Cardiac fibroblast (primary cell): ENCODE results near the gene LEFTY1.
"Not testable (repeated sequence)": the region's sequence is repeated elsewhere in the genome, so short reads cannot be mapped to it uniquely, and the experiment has no call there.

Experiments
- DNase-seq, 2 donors: peaks; one replicate each; pipeline versions ENCODE4 v3.0.0 to v3.0.0-alpha.2; 2010; ENCODE audit warnings: low read depth in 2 of 2
- H3K4me3 ChIP-seq, 2 donors: replicated peaks in 1 of 2; 1 replicate in 1 of 2; 2 replicates in 1 of 2; pipeline ENCODE4 v1.5.1; 2011; ENCODE audit warnings: low read depth in 2 of 2, low read length in 2 of 2, mild to moderate bottlenecking in 2 of 2, moderate library complexity in 1 of 2
- TF ChIP-seq, protein P1 (sequence below): IDR thresholded peaks from one replicate; pipeline ENCODE4 v1.5.1; 2011; ENCODE audit warnings: low read depth, mild to moderate bottlenecking, low read length, inconsistent platforms

Gene LEFTY1

DNA sequence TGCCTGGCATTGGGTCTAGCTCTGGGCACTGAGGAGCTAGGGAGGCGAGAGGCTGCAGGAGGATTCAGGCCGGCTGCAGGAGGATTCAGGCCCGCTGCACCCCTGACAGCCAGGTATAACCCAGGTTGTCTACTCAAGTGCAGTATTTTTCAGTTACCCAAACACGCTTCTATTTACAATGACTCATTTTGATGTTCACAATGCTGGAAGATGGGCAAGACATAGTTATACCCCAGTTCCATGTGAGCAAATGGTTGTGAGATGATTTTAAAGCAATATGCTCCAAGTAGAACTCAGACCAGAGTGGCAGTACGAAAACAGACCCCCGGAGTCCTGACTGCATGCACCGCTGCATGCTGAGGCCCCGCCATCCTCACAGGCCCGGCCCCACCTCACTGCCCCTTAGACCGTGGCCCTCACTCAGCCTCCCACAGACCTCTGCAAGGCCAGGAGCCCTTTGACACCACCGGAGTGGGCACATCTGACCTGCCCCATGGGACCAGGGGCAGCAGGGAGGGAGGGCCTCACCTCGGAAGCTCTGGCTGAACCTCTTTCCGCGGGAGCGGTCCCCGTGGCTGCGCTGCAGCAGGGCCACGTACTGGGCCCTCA is 553 bp downstream of the LEFTY1 start:
- H3K4me3 ChIP-seq = no peak overlapping the region
- TF ChIP-seq, protein P1, sequence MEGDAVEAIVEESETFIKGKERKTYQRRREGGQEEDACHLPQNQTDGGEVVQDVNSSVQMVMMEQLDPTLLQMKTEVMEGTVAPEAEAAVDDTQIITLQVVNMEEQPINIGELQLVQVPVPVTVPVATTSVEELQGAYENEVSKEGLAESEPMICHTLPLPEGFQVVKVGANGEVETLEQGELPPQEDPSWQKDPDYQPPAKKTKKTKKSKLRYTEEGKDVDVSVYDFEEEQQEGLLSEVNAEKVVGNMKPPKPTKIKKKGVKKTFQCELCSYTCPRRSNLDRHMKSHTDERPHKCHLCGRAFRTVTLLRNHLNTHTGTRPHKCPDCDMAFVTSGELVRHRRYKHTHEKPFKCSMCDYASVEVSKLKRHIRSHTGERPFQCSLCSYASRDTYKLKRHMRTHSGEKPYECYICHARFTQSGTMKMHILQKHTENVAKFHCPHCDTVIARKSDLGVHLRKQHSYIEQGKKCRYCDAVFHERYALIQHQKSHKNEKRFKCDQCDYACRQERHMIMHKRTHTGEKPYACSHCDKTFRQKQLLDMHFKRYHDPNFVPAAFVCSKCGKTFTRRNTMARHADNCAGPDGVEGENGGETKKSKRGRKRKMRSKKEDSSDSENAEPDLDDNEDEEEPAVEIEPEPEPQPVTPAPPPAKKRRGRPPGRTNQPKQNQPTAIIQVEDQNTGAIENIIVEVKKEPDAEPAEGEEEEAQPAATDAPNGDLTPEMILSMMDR = no peak
- no peak for DNase-seq

DNA sequence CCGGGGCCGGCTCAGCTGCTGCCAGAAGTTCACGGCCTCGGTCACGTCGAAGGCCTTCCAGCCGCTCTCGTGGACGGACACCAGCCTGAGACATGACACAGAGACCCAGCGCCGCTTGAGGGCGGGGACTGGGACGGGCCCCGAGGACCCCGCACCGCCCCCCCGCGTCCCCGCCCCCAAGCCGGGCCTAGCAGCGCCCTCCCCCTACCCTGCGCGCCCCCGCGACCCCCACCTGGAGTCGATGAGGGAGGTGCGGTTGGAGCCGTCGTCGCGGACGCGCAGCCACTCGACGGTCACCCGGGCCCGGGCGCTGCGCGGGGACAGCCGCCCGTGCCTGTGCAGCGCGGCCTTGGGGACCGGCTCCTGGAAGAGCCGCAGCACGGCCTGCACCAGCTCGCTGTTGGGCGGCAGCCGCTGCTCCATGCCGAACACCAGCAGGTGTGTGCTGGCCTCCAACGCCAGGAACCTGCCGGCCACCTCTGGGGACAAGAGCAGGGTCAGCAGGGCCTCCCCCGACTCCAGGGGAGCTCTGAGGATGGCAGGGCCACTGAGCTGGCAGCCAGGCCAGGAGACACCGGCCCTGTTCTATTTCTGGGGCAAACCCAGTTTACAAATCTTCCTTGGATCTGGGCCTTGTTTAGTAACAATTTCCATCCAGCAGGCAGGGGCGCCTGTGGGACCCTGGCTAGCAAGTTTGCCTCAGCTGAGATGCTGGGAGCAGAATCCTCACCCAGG is 1.2 kb downstream of the LEFTY1 start:
- DNase-seq, H3K4me3 ChIP-seq: not testable (repeated sequence)

DNA sequence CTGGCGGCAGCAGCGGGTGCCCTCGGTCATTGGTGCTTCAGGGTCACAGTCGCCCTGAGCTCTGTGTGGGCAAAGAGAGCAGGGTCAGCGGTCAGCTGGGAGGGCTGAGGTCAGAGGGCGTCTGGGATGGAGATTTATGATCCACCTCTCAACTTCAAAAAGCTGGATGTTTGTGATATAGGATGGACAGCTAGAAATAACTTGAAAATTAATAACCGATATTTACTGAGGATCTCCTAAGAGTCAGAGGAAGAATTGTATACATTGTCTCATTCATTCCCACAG is 2.0 kb downstream of the LEFTY1 start:
- H3K4me3 ChIP-seq = no peak overlapping the region
- DNase-seq = no peak
- TF ChIP-seq, protein P1 = no peak

DNA sequence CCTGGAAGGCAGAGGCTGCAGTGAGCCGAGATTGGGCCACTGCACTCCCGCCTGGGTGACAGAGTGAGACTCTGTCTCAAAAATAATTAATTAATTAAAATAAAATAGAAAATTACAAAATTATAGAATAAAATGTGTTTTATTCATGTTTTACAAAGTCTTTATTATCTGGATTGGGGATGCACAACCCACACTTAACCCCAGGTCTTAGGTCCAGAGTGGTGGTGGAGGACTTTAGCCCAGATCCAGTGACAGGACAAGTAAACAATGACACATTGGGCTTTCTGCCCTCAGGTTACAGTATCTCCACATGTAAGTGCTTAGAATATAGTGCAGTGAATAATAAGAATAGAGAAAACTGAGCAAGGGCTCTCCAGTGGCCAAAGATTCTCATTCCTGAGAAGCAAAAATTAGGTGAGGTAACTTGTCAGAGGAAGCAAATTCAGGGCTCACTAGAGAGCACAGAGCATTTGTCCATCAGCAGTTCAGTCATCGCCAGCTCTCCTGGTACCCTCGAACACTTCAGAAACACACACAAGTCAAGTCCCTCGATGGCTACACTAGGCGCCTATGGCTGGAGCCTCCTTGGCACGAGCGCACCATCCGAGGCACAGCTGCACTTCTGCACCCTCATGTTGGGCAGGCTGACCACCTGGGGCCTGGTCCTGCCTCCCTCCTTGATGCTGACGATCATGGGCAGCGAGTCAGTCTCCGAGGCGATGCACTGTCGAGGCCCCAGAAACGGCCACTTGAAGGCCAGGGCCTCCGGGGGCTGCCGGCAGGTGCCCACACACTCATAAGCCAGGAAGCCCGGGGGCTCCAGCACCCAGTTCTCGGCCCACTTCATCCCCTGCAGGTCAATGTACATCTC is 2.6 kb downstream of the LEFTY1 start:
- no peak for DNase-seq
- TF ChIP-seq, protein P1 = no peak
- H3K4me3 ChIP-seq = no peak overlapping the region

DNA sequence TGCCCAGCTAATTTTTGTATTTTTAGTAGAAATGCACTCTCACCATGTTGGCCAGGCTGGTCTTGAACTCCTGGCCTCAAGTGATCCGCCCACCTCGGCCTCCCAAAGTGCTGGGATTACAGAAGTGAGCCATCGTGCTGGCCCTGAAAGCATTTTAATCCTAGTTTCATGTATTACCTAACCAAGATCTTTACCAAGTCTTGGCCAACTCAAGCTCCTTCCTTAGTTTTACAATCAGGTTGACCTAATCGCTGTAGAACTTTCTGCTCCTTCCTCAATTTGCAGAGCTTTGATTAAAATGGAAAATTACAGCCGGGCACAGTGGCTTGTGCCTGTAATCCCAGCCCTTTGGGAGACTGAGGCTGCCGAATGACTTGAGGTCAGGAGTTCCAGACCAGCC is 3.6 kb downstream of the LEFTY1 start:
- no peak overlapping the region for H3K4me3 ChIP-seq
- DNase-seq = no peak
- TF ChIP-seq, protein P1 = no peak

DNA sequence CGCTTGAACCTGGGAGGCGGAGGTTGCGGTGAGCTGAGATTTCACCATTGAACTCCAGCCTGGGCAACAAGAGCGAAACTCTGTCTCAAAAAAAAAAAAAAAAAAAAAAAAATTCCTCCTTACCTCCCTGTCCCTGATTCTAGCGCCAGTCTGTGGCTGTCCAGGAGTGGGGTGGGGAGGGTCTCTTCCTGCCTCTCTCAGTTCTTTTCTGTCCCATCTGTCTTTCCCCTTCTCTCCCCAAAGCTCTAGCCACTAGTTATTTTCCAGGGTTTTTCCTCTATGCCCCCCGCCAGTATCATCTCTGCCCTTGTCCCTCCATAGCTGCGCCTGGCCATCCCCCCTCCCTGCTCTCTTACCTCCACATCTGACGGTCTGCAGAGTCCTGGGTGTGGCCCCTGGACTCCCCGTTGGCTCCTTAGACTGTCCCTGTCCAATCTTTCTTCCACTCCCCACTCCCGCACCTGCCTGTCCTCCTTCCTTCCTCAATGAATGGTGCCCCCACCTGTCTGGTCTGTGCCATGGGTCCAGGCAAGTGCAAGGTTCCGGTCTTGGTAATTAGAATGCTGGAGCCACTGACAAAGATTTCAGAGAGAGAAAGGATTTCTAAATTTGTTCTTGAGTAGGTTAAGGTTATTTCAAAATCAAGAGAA is 5.2 kb downstream of the LEFTY1 start:
- no peak overlapping the region for H3K4me3 ChIP-seq
- TF ChIP-seq, protein P1 = no peak
- DNase-seq = no peak
